KG1 (cell line): Measurements from ENCODE around the gene KIF2A.

Experiments
- DNase-seq: peaks from one replicate; lab custom pipeline; 2025; lab: John Stamatoyannopoulos, UW

KIF2A gene

GRCh38 chr5:62328772-62329491 lies 22.9 kb downstream of the KIF2A start:
- DNase-seq: no peak

DNA sequence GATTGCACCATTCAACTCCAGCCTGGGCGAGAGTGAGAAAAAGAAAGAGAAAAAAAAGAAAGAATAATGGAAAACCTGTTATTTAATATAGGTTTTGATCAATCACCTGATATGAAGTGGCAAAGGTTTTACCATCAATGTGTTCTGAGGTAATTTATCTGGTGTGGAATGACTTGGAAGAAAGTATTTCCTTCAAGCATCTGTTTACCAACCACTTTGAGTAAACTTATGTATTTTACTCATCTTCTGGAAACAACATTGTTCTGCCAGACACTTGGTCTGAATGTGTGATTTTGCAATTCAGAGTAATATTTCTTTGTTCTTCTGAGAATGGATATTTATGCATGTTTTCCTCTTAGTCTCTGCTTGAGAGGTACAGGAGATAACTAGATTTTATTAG lies 24.3 kb downstream of the KIF2A start:
- no peak for DNase-seq

GRCh38 chr5:62331921-62332320 lies 25.9 kb downstream of the KIF2A start:
- no peak for DNase-seq

DNA sequence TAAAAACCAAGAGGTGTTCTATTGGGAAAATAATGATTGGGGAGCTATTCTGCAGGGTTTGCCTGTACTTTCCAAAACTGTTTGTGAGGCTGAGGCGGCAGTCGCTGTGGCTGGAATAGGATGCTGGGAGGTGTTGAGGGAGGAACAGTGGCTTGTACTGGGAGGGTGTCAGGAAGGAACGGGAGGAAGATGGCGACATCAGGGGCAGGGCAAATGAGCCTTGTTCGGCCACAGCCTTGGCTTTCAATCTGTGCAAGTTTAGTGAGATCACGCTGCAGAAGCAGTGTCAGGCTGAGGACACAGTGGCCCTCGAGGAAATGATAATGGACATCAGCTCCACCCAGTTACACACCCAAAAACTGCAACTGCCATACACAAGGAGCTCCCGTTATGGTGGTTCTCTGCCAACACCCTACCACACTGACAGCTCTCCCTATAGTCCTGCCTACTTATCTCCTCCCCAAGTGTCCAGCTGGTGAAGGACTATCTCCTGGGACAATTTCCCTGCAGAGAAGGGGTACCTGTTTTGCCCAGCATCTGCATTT lies 27.3 kb downstream of the KIF2A start:
- DNase-seq: no peak

- no peak for DNase-seq
Measured at GRCh38 chr5:62334082-62334481, 28.1 kb downstream of the KIF2A start.

GRCh38 chr5:62340392-62340791 lies 34.4 kb downstream of the KIF2A start:
- DNase-seq: no peak

DNA sequence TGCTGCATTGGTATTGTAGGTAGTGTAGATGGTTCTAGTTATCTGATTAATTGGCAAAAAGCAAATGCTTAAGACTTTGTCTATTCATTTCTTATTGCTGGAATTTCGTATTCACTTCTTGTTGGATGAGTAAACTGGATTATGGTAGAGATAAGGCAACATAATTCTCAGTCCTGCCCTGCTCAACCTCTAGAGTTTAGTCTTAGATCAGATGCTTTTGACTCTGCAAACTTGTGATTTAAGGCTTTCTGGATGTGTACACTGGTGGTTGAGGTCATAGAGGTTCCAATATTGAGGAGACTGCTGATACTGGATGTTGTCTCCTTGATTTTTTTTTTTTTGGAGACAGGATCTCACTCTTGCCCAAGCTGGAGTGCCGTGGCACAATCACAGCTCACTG lies 35.0 kb downstream of the KIF2A start:
- DNase-seq: no peak

GRCh38 chr5:62341783-62342475 lies 35.9 kb downstream of the KIF2A start:
- no peak for DNase-seq

DNA sequence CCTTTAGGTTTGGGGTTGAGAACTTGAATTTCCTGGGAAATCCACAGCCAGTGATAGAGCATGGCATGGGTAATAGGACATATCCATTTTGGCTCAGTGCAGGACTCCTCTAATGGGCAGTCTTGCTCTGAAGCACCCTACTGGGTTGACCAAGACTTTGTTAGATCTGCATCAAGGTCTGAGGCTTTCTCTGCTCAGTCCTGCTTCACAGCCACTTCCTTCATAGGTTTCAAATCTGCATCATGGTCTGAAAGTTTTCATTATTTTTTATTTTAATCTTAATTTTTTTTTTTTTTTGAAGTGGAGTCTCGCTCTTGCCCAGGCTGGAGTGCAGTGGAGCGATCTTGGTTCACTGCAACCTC lies 36.5 kb downstream of the KIF2A start:
- no peak for DNase-seq

- DNase-seq: no peak
Measured at GRCh38 chr5:62343428-62343827, 37.4 kb downstream of the KIF2A start.

DNA sequence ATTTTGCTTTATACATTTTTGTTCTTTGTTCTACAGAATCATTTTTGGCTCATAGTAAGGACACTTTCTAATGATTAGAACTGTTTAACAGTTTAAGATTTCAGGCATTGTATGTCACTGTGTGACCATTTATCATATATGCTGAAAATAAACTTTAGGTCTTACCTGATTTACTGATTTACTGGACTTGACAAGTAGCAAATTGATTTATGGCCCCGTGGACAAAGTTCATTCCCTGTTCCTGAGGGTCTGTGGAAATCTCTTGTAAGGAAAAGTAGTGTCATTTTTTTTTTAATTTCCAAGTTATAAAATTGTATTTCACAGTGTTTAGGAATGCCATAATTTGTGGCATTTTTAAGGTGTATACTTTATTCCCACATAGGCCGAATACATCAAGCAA lies 40.7 kb downstream of the KIF2A start:
- no peak for DNase-seq

DNA sequence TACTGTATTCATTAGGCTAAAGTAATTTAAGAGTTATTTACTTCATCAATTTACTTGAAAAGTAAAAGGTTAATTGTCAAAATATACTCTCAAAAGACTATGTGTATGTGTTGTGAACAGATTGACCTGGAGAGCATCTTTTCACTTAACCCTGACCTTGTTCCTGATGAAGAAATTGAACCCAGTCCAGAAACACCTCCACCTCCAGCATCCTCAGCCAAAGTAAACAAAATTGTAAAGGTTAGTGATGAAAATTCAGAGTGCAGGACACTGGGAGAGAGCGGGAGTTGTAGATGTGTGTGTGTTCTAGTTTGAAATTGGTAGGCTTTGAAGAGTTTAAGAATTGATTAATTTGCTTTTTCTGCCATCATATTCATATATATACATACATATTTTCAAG lies 41.9 kb downstream of the KIF2A start:
- DNase-seq: no peak

DNA sequence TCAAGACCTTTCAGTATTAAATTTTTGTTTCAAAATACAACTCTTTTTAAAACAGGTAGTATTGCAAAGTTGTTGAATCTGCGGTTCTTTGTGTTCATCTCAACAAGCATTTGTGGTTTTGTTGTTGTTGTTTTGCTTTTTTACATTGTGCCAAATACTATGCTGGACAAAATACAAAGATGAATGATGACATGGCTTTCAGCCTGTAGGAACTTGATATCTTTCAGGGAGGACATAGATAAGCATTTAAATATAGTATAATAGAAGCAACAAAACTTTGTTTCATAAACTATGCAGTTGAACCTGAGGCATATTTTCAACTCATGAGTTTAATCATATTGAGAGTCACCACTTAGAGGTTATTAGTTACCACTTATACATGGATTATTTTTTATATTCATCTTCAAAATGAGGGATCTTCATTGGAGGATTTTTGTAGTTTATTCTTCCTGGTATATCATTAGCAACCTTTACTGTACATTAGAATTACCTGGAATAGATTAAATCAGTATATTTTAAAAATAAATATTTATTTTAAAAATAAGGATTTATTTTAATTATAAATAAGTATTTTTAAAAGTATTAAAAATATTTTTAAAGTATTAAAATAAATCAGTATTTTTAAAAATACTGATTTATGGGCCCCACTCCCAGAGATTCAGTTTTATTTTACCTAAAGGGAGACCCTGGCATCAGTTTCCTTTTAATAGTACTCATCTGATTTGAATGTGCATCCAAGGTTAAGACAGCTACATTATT lies 42.9 kb downstream of the KIF2A start:
- no peak for DNase-seq

DNA sequence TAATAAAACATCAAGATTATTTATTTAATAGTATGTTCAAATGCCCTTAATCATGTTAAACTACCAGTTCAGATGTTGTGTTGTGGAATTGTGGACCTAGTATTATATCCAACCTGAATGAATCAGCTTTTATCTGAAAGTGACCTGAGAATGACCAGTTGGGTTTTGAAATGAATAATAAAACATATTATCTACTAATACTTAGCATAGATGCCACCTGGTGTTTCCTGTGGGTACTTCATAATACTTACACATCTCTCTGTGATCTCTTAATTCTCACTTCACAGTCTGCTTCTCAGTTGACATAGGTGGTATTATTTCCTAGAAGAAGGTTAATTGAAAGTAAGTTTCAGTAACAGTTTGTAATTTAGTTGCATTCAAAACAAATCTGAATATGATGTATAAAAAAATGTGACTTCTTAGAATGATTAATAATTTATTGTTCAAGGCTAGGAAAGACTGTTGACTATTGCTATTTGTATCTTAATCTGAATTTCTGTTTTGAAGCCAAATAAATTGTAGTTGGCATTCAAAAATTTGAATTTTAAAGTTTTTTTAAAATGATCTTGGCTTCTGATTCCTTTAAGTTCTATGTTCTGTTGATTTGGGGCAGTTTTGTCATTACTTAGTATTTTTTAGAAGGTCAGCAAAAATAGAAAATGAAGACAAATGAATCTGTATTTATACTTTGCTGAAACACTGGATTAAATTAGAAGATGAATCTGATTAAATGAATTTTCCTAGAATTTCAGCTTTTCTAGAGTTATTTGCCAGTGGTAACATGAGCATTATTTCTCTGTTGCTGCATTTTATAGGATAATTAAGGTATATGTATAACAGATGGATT lies 48.2 kb downstream of the KIF2A start:
- no peak for DNase-seq

- no peak for DNase-seq
Measured at GRCh38 chr5:62362701-62363100, 56.7 kb downstream of the KIF2A start.

- DNase-seq: no peak
Measured at GRCh38 chr5:62369039-62369438, 63.0 kb downstream of the KIF2A start.

GRCh38 chr5:62371409-62371808 lies 65.4 kb downstream of the KIF2A start:
- no peak for DNase-seq

- DNase-seq: no peak
Measured at GRCh38 chr5:62372600-62372999, 66.6 kb downstream of the KIF2A start.

- DNase-seq: no peak
Measured at GRCh38 chr5:62373382-62373781, 67.4 kb downstream of the KIF2A start.

- no peak for DNase-seq
Measured at GRCh38 chr5:62374090-62374489, 68.1 kb downstream of the KIF2A start.

GRCh38 chr5:62375627-62376026 lies 69.6 kb downstream of the KIF2A start:
- DNase-seq: no peak

- DNase-seq: no peak
Measured at GRCh38 chr5:62376064-62376463, 70.1 kb downstream of the KIF2A start.
